Upper lobe of left lung (tissue), 4 donors: ENCODE data around the gene TMEM165.

Source experiments
- EP300 ChIP-seq, 4 donors: sonication (generic); formaldehyde crosslinking; IDR thresholded peaks; one replicate each; pipeline ENCODE4 v1.5.1; 2017; ENCODE audit warnings: antibody characterized with exemption in 4 of 4, control low read depth in 2 of 4
- POLR2A ChIP-seq, 4 donors: fragments of 450-650 bp; IDR thresholded peaks; one replicate each; pipeline ENCODE4 v1.5.1; 2016 to 2017; ENCODE audit warnings: antibody characterized with exemption in 4 of 4, mild to moderate bottlenecking in 2 of 4
- POLR2AphosphoS5 ChIP-seq, 2 donors: sonication (generic); formaldehyde crosslinking; IDR thresholded peaks; one replicate each; pipeline ENCODE4 v1.5.1; 2017; ENCODE audit warnings: antibody characterized with exemption in 2 of 2
- TF ChIP-seq, protein P1 (sequence below), 6 experiments: fragments of 450-650 bp in 4 of 6; fragments of 200-600 bp in 2 of 6; sonication (generic) in 2 of 6; IDR thresholded peaks; one replicate each; pipeline ENCODE4 v1.5.1; 2016 to 2019; ENCODE audit warnings: antibody characterized with exemption in 6 of 6

DNA sequence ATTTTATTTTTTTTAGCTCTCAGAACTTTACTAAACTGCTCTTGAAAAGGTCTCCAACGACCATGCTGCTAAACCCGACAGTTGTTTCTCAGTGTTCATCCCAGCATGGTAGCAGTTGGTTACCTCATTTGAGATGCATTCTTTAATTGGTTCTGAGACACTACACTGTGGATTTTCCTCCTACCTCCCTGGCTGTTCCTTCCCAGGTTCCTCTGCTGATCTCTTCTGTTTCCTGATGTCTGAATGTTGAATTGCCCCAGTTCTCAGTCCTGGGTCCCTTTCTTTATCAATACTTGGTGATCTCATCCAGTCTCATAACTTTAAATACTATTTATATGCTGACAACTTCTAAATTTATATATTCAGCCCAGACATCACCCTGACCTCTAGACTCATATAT, 19.1 kb upstream of the TMEM165 start:
- TF ChIP-seq EP300 (IDR thresholded peaks at IDR 0.05) = no peak
- TF ChIP-seq, protein P1, sequence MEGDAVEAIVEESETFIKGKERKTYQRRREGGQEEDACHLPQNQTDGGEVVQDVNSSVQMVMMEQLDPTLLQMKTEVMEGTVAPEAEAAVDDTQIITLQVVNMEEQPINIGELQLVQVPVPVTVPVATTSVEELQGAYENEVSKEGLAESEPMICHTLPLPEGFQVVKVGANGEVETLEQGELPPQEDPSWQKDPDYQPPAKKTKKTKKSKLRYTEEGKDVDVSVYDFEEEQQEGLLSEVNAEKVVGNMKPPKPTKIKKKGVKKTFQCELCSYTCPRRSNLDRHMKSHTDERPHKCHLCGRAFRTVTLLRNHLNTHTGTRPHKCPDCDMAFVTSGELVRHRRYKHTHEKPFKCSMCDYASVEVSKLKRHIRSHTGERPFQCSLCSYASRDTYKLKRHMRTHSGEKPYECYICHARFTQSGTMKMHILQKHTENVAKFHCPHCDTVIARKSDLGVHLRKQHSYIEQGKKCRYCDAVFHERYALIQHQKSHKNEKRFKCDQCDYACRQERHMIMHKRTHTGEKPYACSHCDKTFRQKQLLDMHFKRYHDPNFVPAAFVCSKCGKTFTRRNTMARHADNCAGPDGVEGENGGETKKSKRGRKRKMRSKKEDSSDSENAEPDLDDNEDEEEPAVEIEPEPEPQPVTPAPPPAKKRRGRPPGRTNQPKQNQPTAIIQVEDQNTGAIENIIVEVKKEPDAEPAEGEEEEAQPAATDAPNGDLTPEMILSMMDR (IDR thresholded peaks at IDR 0.05) = no peak
- no peak for TF ChIP-seq POLR2A (IDR thresholded peaks at IDR 0.05)
- no peak for TF ChIP-seq POLR2AphosphoS5 (IDR thresholded peaks at IDR 0.05)
